ENCODE results near the gene LILRA1.
"Not testable (repeated sequence)": the region's sequence is repeated elsewhere in the genome, so short reads cannot be mapped to it uniquely, and the experiment has no call there.

The LILRA1 gene

GRCh38 chr19:54593445-54593844 lies at the start of gene LILRA1:
Gene LILRA1 (plus strand): TSS chr19:54593632. CDS start chr19:54594245, 613 bp downstream.
- DNase-seq, result not testable (repeated sequence)

- no peak for DNase-seq
These were observed 44.6 kb upstream of the LILRA1 start for GRCh38 chr19:54548806-54549205.

GRCh38 chr19:54549224-54549623 lies 44.2 kb upstream of the LILRA1 start:
- DNase-seq, result no peak

- DNase-seq, result peak; percentile 25
These were observed 42.1 kb upstream of the LILRA1 start for GRCh38 chr19:54551293-54551692.

GRCh38 chr19:54551950-54552912 lies 41.2 kb upstream of the LILRA1 start:
- DNase-seq, result no peak

GRCh38 chr19:54552913-54553310 lies 40.5 kb upstream of the LILRA1 start:
- DNase-seq, result no peak

GRCh38 chr19:54554006-54554405 lies 39.4 kb upstream of the LILRA1 start:
- no peak for DNase-seq

GRCh38 chr19:54554896-54555295 lies 38.5 kb upstream of the LILRA1 start:
- no peak for DNase-seq

- no peak for DNase-seq
These were observed 37.2 kb upstream of the LILRA1 start for GRCh38 chr19:54556194-54556593.

- DNase-seq, result no peak
These were observed 35.1 kb upstream of the LILRA1 start for GRCh38 chr19:54558339-54558738.

- no peak for DNase-seq
These were observed 32.5 kb upstream of the LILRA1 start for GRCh38 chr19:54560881-54561385.

GRCh38 chr19:54561840-54562239 lies 31.6 kb upstream of the LILRA1 start:
- DNase-seq, result no peak

- not testable (repeated sequence) for DNase-seq
These were observed 30.2 kb upstream of the LILRA1 start for GRCh38 chr19:54563206-54563605.

GRCh38 chr19:54570316-54570715 lies 23.1 kb upstream of the LILRA1 start:
- no peak for DNase-seq

GRCh38 chr19:54571715-54572615 lies 21.5 kb upstream of the LILRA1 start:
- not testable (repeated sequence) for DNase-seq

GRCh38 chr19:54572696-54573311 lies 20.6 kb upstream of the LILRA1 start:
- DNase-seq, result no peak

GRCh38 chr19:54573330-54573872 lies 20.0 kb upstream of the LILRA1 start, which contains the start of gene LILRA2:
Gene LILRA2 (plus strand): TSS chr19:54573790. CDS start chr19:54573879, 89 bp downstream.
- peak; percentile 2 for DNase-seq

- no peak for DNase-seq
These were observed 19.4 kb upstream of the LILRA1 start for GRCh38 chr19:54574051-54574450.

GRCh38 chr19:54574527-54575056 lies 18.8 kb upstream of the LILRA1 start:
- DNase-seq, result no peak

GRCh38 chr19:54575205-54575604 lies 18.2 kb upstream of the LILRA1 start:
- DNase-seq, result not testable (repeated sequence)

- DNase-seq, result no peak
These were observed 16.9 kb upstream of the LILRA1 start for GRCh38 chr19:54576411-54576976.

- no peak for DNase-seq
These were observed 16.1 kb upstream of the LILRA1 start for GRCh38 chr19:54577334-54577733.
